H1 (cell line): ENCODE measurements around the gene MAJIN. TPM values are rescaled to one million over a fixed set of nuclear protein-coding genes. Genes with fewer than 3 reads are reported as not detected.

Source experiments
- CTCF ChIA-PET: fragments of 300-600 bp; sonication (Branson Sonifier 250); formaldehyde crosslinking; loops from one replicate; lab custom pipeline; 2021; ENCODE audit not compliant: partially characterized antibody; lab: Charles Lee
- POLR2A ChIA-PET: fragments of 300-600 bp; sonication (Branson Sonifier 250); formaldehyde crosslinking; loops from one replicate; lab custom pipeline; 2021; ENCODE audit warnings: inconsistent platforms; ENCODE audit not compliant: partially characterized antibody; lab: Charles Lee
- DNase-seq, 2 experiments: peaks; one replicate each; pipeline versions ENCODE4 v3.0.0 to v3.0.0-alpha.2; 2010 to 2022; ENCODE audit warnings: low spot score in 2 of 2, low read depth in 1 of 2, mixed read lengths in 1 of 2
- FAIRE-seq: peaks from 2 replicates; lab custom pipeline; 2011; peaks lifted over from hg19 to GRCh38; lab: Jason Lieb, UNC
- H2AFZ ChIP-seq: 2 replicates; pipeline ENCODE4 v1.8.1; 2012; ENCODE audit warnings: low read length, inconsistent platforms
- H2AK5ac ChIP-seq: 2 replicates; pipeline ENCODE4 v1.6.1; 2013; ENCODE audit warnings: low read depth, low read length
- H2BK120ac ChIP-seq: replicated peaks from 2 replicates; pipeline ENCODE3; 2013; ENCODE audit warnings: low read depth, low read length, inconsistent platforms
- H2BK12ac ChIP-seq: 2 replicates; pipeline ENCODE4 v1.6.1; 2013; ENCODE audit warnings: low read depth, low read length
- H2BK15ac ChIP-seq: 2 replicates; pipeline ENCODE4 v1.6.1; 2013; ENCODE audit warnings: low read length
- H2BK20ac ChIP-seq: 2 replicates; pipeline ENCODE4 v1.6.1; 2013; ENCODE audit warnings: low read length
- H2BK5ac ChIP-seq: 2 replicates; pipeline ENCODE4 v1.6.1; 2013; ENCODE audit warnings: low read depth, low read length
- H3K14ac ChIP-seq: 2 replicates; pipeline ENCODE4 v1.6.1; 2013; ENCODE audit warnings: inconsistent platforms; ENCODE audit not compliant: insufficient read length
- H3K18ac ChIP-seq: 2 replicates; pipeline ENCODE4 v1.6.1; 2013; ENCODE audit warnings: low read length; ENCODE audit errors: extremely low read depth
- H3K23ac ChIP-seq: 2 replicates; pipeline ENCODE4 v1.6.1; 2013; ENCODE audit warnings: inconsistent platforms; ENCODE audit not compliant: insufficient read length
- H3K23me2 ChIP-seq: 2 replicates; pipeline ENCODE4 v1.6.1; 2013; ENCODE audit warnings: low read depth, low read length
- H3K27ac ChIP-seq: 2 replicates; pipeline ENCODE4 v1.6.1; 2011; ENCODE audit warnings: low read depth, low read length, inconsistent platforms
- H3K27me3 ChIP-seq, 4 experiments: replicated peaks in 1 of 4; 1 replicate in 1 of 4; 2 replicates in 3 of 4; pipeline versions ENCODE4 v1.6.1 to v1.8.1; 2011 to 2013; ENCODE audit warnings: low read length in 3 of 4, mild to moderate bottlenecking in 3 of 4, inconsistent platforms in 2 of 4, mixed read lengths in 2 of 4, moderate library complexity in 1 of 4; ENCODE audit not compliant: control insufficient read depth in 3 of 4, insufficient read depth in 3 of 4; ENCODE audit errors: extremely low read depth in 1 of 4
- H3K36me3 ChIP-seq, 4 experiments: 2 replicates each; pipeline versions ENCODE4 v1.6.1 to v1.8.1; 2011 to 2013; ENCODE audit warnings: mild to moderate bottlenecking in 4 of 4, low read length in 3 of 4, moderate library complexity in 2 of 4, control low read depth in 1 of 4, inconsistent platforms in 1 of 4; ENCODE audit not compliant: insufficient read depth in 4 of 4, control insufficient read depth in 2 of 4
- H3K4ac ChIP-seq: replicated peaks from 2 replicates; pipeline ENCODE3; 2013; ENCODE audit warnings: low read length, low read depth, mixed read lengths, inconsistent platforms; ENCODE audit not compliant: insufficient read length
- H3K4me1 ChIP-seq, 4 experiments: replicated peaks in 1 of 4; 1 replicate in 1 of 4; 2 replicates in 3 of 4; pipeline versions ENCODE4 v1.6.1 to v1.8.1; 2011 to 2013; ENCODE audit warnings: low read length in 3 of 4, inconsistent platforms in 2 of 4, mixed read lengths in 1 of 4; ENCODE audit not compliant: insufficient read depth in 4 of 4, control insufficient read depth in 3 of 4
- H3K4me2 ChIP-seq, 2 experiments: 2 replicates each; pipeline versions ENCODE4 v1.6.1 to v1.8.1; 2011 to 2013; ENCODE audit warnings: low read depth in 2 of 2, low read length in 2 of 2, control low read depth in 1 of 2, inconsistent platforms in 1 of 2, mild to moderate bottlenecking in 1 of 2; ENCODE audit not compliant: insufficient read depth in 1 of 2
- H3K4me3 ChIP-seq, 4 experiments: fragments of 200-600, 300-600 bp in 1 of 4; sonication (generic), shearing (Covaris generic), sonication (Bioruptor Twin) in 1 of 4; 2 replicates each; pipeline versions ENCODE4 v1.5.1 to v1.8.1; 2011 to 2016; ENCODE audit warnings: low read length in 4 of 4, low read depth in 3 of 4, control low read depth in 2 of 4, inconsistent platforms in 2 of 4, mild to moderate bottlenecking in 2 of 4, mixed read lengths in 1 of 4, moderate library complexity in 1 of 4; ENCODE audit not compliant: insufficient read depth in 2 of 4; ENCODE audit errors: extremely low read depth in 1 of 4
- H3K56ac ChIP-seq: replicated peaks from 2 replicates; pipeline ENCODE3; 2013; ENCODE audit warnings: low read depth, mild to moderate bottlenecking, mixed read lengths, low read length, inconsistent platforms; ENCODE audit not compliant: insufficient read length
- H3K79me1 ChIP-seq: 2 replicates; pipeline ENCODE4 v1.6.1; 2013; ENCODE audit warnings: low read depth, low read length, control low read depth
- H3K79me2 ChIP-seq, 2 experiments: 2 replicates each; pipeline versions ENCODE4 v1.6.1 to v1.8.1; 2012 to 2013; ENCODE audit warnings: low read length in 2 of 2, mild to moderate bottlenecking in 2 of 2, inconsistent platforms in 1 of 2; ENCODE audit not compliant: insufficient read depth in 2 of 2, control insufficient read depth in 1 of 2
- H3K9ac ChIP-seq, 4 experiments: replicated peaks in 1 of 4; 1 replicate in 1 of 4; 2 replicates in 3 of 4; pipeline versions ENCODE4 v1.6.1 to v1.8.1; 2011 to 2013; ENCODE audit warnings: low read depth in 3 of 4, low read length in 3 of 4, control low read depth in 2 of 4, mild to moderate bottlenecking in 2 of 4, moderate library complexity in 2 of 4, inconsistent platforms in 1 of 4; ENCODE audit errors: extremely low read depth in 1 of 4
- H3K9me3 ChIP-seq, 2 experiments: 2 replicates each; pipeline versions ENCODE4 v1.6.1 to v1.8.1; 2012 to 2013; ENCODE audit warnings: mild to moderate bottlenecking in 2 of 2, moderate library complexity in 2 of 2, control low read depth in 1 of 2, inconsistent platforms in 1 of 2, low read depth in 1 of 2, low read length in 1 of 2, mixed read lengths in 1 of 2; ENCODE audit not compliant: insufficient read depth in 2 of 2
- H4K20me1 ChIP-seq, 2 experiments: replicated peaks in 1 of 2; 2 replicates each; pipeline versions ENCODE3 to v1.8.1; 2011 to 2013; ENCODE audit warnings: inconsistent platforms in 2 of 2, low read length in 2 of 2, mild to moderate bottlenecking in 1 of 2; ENCODE audit not compliant: insufficient read depth in 2 of 2, control insufficient read depth in 1 of 2
- H4K5ac ChIP-seq: 2 replicates; pipeline ENCODE4 v1.6.1; 2013; ENCODE audit warnings: low read length, low read depth, mixed read lengths, inconsistent platforms; ENCODE audit not compliant: insufficient read length
- H4K8ac ChIP-seq: 2 replicates; pipeline ENCODE4 v1.8.0; 2013; ENCODE audit warnings: mild to moderate bottlenecking, moderate library complexity, low read length, inconsistent platforms; ENCODE audit not compliant: insufficient read depth; ENCODE audit errors: extremely low read depth
- H4K91ac ChIP-seq: replicated peaks from 2 replicates; pipeline ENCODE3; 2013; ENCODE audit warnings: low read length, mixed read lengths, inconsistent platforms; ENCODE audit not compliant: insufficient read length
- CHD1 ChIP-seq: IDR thresholded peaks from 2 replicates; pipeline ENCODE4 v1.6.1; 2012; ENCODE audit warnings: low read depth, low read length, improper control_type of control experiment
- JUN ChIP-seq: IDR thresholded peaks from 2 replicates; pipeline ENCODE4 v1.6.1; 2011; ENCODE audit warnings: low read depth, mild to moderate bottlenecking, improper control_type of control experiment, low read length
- KDM5A ChIP-seq: fragments of 200-600 bp; IDR thresholded peaks from 2 replicates; pipeline ENCODE4 v1.7.1; 2012; ENCODE audit warnings: mild to moderate bottlenecking, low read length, inconsistent platforms, mixed read lengths
- MAFK ChIP-seq: IDR thresholded peaks from 2 replicates; pipeline ENCODE4 v1.6.1; 2012; ENCODE audit warnings: low read depth, mild to moderate bottlenecking, improper control_type of control experiment, low read length
- POLR2A ChIP-seq, 2 experiments: IDR thresholded peaks; 1 replicate in 1 of 2; 2 replicates in 1 of 2; pipeline ENCODE4 v1.6.1; 2011; ENCODE audit warnings: low read depth in 2 of 2, low read length in 2 of 2, mild to moderate bottlenecking in 2 of 2; ENCODE audit errors: control extremely low read depth in 1 of 2
- POLR2AphosphoS5 ChIP-seq: IDR thresholded peaks from 2 replicates; pipeline ENCODE4 v1.6.1; 2011; ENCODE audit warnings: low read depth, low read length
- SP2 ChIP-seq: IDR thresholded peaks from 2 replicates; pipeline ENCODE4 v1.6.1; 2012; ENCODE audit warnings: mild to moderate bottlenecking, low read length, inconsistent platforms
- SUZ12 ChIP-seq: fragments of 200-600 bp; sonication (generic); IDR thresholded peaks from 2 replicates; pipeline ENCODE4 v1.6.1; 2012; ENCODE audit warnings: mild to moderate bottlenecking, inconsistent platforms, low read length, moderate library complexity, mixed read lengths
- YY1 ChIP-seq: IDR thresholded peaks from 2 replicates; pipeline ENCODE4 v1.6.1; 2011; ENCODE audit warnings: low read depth, mild to moderate bottlenecking, low read length
- WGBS, 2 experiments: shearing (Covaris generic) in 1 of 2; methylation state at CpG; one replicate each; pipeline versions ENCODE4 v1.1.6 to v1.1.7; 2013 to 2015; ENCODE audit warnings: low lambda C conversion rate in 2 of 2, mixed read lengths in 2 of 2, inconsistent platforms in 1 of 2, low coverage in 1 of 2, missing lambda C conversion rate in 1 of 2; ENCODE audit not compliant: insufficient replicate concordance in 2 of 2, insufficient coverage in 1 of 2, insufficient read length in 1 of 2; ENCODE audit errors: extremely low coverage in 1 of 2, missing lambda C conversion rate in 1 of 2; 5-methylcytosine and 5-hydroxymethylcytosine counted together
- polyA plus RNA-seq, 7 experiments: library from polyadenylated mRNA; depleted of rRNA in 3 of 7; stranded (reverse) in 5 of 7; unstranded in 2 of 7; fragments of >200 nt in 5 of 7; fragments of 200-250 nt in 2 of 7; gene quantifications; 1 replicate in 5 of 7; 2 replicates in 1 of 7; 4 replicates in 1 of 7; pipeline versions ENCODE4 v1.2.1 to v1.2.3, GENCODE V29; 2011 to 2013; ENCODE audit warnings: missing spikeins in 2 of 7, mixed read lengths in 2 of 7
- total RNA-seq: library from RNA; stranded (reverse); fragmentation: NEBNext Ultra II Directional; extraction: Animal tissue kit (Norgen Biotek cat#: 25700); gene quantifications from 2 replicates; pipeline ENCODE4 v1.2.1, GENCODE V29; 2021
- TF ChIP-seq, protein P1 (sequence below): IDR thresholded peaks from 2 replicates; pipeline ENCODE4 v1.6.1; 2011; ENCODE audit warnings: low read length, improper control_type of control experiment

The MAJIN gene
- total and polyA plus RNA-seq, 2 of the 8 experiments (the other 6 are each of a cell fraction or from before 2014, with no cell fraction given), result not detected

DNA sequence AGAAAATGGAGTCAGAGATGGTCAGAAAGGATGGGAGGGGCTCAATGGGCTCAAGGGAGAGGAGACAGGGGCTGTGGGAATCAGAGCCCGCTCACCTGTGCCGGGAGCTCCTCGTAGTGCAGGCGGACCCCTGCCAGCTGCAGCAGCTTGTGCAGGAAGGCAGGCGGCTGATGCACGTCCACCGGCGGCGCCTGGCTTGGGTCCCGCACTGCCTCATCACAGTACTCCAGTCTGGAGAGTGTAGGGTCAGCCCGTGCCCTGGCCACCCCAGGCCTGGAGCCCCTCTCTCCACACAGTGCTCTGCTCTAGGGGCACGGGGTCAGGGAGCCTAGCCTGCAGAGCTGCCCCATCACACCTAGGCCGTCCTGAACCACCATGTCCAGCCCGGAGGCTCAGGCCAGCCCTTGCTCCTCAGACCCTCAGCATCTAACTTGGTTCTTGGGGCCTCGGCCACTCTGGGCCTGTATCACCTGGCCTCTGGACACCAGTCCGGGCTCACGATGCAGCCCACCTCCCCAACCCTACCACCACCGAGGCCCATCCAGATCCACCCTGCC, 58.7 kb downstream of the MAJIN start:
- Histone ChIP-seq H2BK20ac (no peak overlapping the region), H2AFZ (no peak overlapping the region), H2BK120ac (no peak overlapping the region), H3K36me3 (peaks cover 4 to 14% (median 8%) of the 10 kb centered on the region in 4 experiments; a peak in 5 of 8 replicates), H3K14ac (no peak overlapping the region), H2BK12ac (no peak overlapping the region), H2BK5ac (no peak overlapping the region), H3K56ac (no peak overlapping the region), H3K4ac (no peak overlapping the region), H3K79me1 (0 out of 2 replicates have a peak, but pooled peaks cover 3% of the 10 kb centered on the region), H2BK15ac (no peak overlapping the region), H2AK5ac (no peak overlapping the region), H3K79me2 (no peaks in the 10 kb centered on the region), H4K91ac (no peak overlapping the region), H3K23ac (no peak overlapping the region), H3K4me2 (no peak overlapping the region), H3K9ac (no peak overlapping the region), H3K4me1 (peaks cover 0 to 11% (median 4%) of the 10 kb centered on the region in 4 experiments; a peak in 5 of 7 replicates), H3K4me3 (no peak overlapping the region), H3K23me2 (peaks cover 13% of the 10 kb centered on the region), H4K8ac (no peak overlapping the region; the same call in 1 of the 2 replicates), H3K18ac (no peak overlapping the region), H4K5ac (no peak overlapping the region)
- POLR2A ChIA-PET, result no interaction called here
- no peak for DNase-seq
- WGBS, 2 experiments, result 85% methylated on average over 18 of the region's 18 CpGs; no CpG with 5 or more reads in 1 of the 2 experiments
- CTCF ChIA-PET, result interaction anchor here (1.2 to 2.4 kb wide), 3 partner anchors 13 to 100 kb away, joined by 4 to 6 read pairs (median 6); partner anchors contain the start of gene ARL2
- no peak for TF ChIP-seq CHD1
- TF ChIP-seq MAFK, result no peak
- no peak for TF ChIP-seq POLR2A (IDR thresholded peaks at IDR 0.05; ENCODE audit: control extremely low read depth in 1 of 2, low read depth in 2 of 2, low read length in 2 of 2)
- TF ChIP-seq, protein P1, sequence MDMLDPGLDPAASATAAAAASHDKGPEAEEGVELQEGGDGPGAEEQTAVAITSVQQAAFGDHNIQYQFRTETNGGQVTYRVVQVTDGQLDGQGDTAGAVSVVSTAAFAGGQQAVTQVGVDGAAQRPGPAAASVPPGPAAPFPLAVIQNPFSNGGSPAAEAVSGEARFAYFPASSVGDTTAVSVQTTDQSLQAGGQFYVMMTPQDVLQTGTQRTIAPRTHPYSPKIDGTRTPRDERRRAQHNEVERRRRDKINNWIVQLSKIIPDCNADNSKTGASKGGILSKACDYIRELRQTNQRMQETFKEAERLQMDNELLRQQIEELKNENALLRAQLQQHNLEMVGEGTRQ, result no peak
- TF ChIP-seq KDM5A, result no peak
- no peak for TF ChIP-seq SUZ12
- no peak for TF ChIP-seq YY1
- TF ChIP-seq SP2, result no peak
- no peak for TF ChIP-seq POLR2AphosphoS5
- no peak for TF ChIP-seq JUN
- TF ChIP-seq, all 59 proteins: peak for 0
- no peak for FAIRE-seq
- Histone ChIP-seq H4K20me1 (peaks cover 2% of the 10 kb centered on the region in 2 experiments), H3K27ac (no peak overlapping the region), H3K9me3 (no peaks in the 10 kb centered on the region), H3K27me3 (no peaks in the 10 kb centered on the region)
